CD4-positive, alpha-beta T cell treated with Interferon alpha-2 for 1 hour (primary cell): ENCODE data around the gene NRDE2.
"Not testable (repeated sequence)": the region's sequence is repeated elsewhere in the genome, so short reads cannot be mapped to it uniquely, and the experiment has no call there.

ENCODE experiments used
- DNase-seq, 2 donors: peaks; one replicate each; pipeline ENCODE4 v3.0.0-alpha.2; 2020 to 2022

The NRDE2 gene

GRCh38 chr14:90268420-90268819 is 63.3 kb downstream of the NRDE2 start:
- DNase-seq: no peak

DNA sequence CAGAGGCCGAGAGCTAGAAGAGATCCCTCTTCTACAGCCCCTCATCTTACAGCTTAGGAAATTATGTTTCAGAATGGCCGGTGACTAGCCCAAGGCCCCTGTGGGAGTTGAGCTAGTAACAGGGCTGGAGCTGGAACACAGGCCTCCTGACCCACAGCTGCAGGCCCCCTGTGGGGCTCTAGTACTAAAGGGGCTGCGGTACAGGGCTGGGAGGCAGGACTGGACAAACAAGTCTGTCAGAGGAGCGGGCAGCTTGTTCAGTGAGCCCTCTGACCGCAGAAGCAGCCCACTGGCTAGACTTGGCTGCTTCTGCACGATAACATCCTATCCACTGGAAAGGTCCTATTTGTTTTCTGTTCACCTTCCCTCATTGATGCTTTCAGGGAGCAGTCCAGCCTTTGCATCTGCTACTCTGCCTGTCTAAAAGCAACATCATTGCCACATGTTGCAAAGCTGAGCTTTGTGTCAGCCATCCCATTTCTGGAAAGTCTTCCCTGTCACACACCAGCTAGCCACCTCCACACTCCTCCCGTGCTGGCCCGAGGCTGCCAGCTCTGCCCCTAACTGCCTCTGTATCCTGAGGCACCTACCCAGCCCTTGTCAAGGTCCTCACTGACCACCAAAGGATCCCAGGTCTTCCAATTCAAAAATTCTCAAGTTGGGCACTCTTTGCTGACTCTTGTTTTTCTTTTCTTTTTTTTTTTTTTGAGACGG is 65.1 kb downstream of the NRDE2 start:
- DNase-seq: no peak

DNA sequence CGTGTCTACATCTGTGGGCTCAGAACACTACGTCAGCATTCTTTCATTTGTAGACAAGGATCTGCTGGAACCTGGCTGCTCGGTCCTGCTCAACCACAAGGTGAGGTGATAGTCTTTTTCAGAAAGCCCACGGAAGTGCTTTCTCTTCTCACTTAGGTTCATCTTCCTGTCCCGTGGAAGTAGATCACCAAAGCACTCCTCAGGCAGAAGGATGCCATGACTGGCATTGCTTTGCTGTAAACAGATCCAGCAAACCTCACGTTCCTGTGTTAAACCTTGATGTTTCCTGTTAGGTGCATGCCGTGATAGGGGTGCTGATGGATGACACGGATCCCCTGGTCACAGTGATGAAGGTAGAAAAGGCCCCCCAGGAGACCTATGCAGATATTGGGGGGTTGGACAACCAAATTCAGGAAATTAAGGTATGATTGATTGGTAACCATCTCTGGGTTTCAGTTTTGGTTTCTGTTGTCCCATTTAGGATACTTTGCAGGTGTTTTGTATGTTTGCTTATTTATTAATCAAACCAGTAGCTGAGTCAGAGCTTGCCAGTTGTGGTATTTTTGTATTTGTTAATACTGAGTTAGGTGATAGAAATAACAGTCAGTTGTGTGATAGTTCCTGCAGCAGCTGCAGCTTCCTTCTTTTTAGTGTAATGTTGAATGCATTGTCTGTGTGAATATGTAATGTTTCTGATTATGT is 67.8 kb downstream of the NRDE2 start:
- DNase-seq: no peak

DNA sequence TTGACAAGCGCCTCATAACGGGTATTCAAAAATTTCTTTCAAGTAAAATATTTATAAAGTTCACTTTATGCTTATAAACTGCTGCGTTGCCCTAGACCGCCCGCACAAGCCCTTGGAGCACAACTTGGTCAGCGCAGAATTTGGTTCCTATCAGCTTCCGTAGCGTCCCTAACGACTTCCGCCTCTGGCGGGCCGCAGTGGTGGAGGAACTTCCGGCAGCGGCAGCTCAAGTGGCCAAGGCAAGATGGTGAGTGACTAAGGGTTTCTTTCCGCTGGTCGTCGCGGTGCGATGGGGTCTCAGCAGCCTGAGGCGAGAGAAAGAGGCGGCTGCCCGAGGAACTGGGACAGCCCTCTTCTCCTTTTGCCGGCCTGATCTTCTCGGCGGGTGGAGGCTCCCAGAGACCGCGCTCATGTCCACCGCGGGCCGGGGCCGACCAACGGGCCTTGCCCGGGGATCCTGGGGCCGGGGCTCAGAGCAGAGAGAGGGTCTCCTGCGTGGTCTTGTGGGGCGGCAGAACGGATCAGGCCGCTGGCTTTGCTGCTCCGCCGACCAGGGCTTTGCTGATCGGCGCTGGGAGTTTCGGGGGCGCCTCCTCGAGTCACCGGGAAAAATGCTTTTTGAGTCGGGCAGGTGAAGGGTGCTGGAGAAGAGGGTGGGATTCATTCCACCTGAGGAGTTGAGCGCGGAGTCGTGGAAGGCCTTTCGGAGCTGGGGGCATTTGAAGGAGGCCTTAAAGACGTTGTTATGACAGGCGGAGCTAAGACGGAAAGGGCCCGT is 75.2 kb downstream of the NRDE2 start, which contains the start of gene PSMC1:
Gene PSMC1 (plus strand): TSS at position 200 of the 778 bp plus-strand sequence. CDS start 45 bp downstream, at position 245.
- DNase-seq: peak; percentile 87 to 92

DNA sequence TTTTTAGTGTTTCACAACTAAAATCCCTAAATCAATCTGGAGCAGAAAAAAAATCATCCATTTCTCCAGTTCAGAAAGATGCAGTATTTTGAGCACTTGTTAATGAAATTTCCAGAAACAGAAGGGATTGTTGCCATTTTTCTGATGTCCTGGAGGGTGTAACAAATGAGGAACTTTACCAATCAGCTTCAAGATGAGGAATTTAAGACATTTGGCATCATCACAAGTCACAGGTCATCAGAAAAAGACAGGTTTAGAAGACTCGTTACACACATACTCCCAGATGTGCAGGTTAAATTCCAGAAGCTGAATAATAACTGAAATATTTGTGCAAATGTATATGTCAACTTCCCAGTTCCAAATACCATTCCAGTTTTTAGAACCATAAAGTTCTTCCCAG is 75.9 kb downstream of the NRDE2 start:
- no peak for DNase-seq

DNA sequence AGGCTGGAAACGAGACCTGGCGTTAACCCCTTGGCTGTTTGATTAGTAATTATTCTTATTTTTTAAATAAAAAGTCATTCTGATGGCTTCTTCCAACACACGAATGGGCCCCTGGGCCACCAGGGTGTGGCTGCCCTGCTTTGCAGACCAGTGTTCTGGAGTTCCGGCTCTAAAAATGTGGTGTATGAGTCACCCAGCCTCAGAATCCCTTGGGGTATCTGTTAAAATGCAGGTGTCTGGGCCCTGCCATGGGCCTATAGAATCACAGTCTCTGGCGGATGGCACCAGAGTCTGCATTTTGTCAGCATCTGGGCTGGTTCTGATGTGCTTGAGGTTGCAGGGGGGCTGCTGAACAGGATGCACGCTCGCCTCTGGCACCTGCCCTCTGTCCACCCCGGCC is 77.9 kb downstream of the NRDE2 start:
- no peak for DNase-seq

DNA sequence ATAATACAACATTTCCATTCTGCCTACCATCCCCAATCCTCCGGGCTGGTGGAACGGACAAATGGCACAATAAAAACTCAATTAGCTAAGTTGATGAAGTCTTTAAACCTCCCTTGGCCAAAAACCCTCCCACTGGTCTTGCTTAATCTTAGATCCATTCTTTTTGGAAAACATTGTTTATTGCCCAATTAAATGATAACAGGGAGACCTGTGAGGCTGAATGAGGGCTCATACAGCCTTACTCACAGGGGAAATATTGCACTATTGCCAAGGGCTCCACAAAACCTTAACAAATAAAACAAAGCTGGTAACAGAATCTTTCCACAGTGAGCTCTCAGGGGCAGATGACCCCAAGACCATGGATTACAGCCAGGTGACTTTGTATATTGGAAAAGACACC is 83.1 kb downstream of the NRDE2 start:
- DNase-seq: no peak

DNA sequence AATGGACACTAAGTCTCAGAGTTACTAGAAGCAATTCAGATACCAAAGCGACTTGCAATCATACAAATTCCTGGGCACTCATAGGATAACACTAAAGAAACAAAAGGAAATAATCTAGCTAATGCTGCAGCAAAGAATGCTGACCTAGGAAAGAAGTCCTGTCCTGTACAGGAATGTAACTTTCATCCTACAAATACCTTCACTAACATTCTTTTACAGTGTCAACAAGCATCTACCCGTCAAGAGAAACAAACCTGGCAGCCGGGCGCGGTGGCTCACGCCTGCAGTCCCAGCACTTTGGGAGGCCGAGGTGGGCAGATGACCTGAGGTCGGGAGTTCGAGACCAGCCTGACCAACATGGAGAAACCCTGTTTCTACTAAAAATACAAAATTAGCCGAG is 84.3 kb downstream of the NRDE2 start:
- DNase-seq: not testable (repeated sequence)

GRCh38 chr14:90246936-90247335 is 84.8 kb downstream of the NRDE2 start:
- no peak for DNase-seq

DNA sequence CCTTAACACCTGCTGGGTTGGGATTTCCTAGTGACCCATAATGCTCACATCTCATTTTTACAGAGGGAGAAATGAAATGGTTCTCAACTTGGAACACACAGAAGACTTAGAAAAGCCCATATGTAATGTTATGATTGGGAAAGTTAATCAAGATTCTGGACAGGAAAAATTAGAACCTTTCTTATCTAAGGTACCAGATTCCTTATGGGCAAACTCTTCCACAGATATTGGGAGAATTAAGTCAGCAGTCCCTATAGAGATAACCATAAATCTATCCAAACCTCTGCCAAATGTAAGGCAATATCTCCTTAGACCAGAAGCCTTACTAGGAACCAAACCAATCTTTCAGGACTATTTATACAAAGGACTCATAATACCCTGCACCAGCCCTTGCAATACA is 89.3 kb downstream of the NRDE2 start:
- DNase-seq: no peak

- DNase-seq: no peak
These were observed 92.6 kb downstream of the NRDE2 start for GRCh38 chr14:90239139-90239538.

DNA sequence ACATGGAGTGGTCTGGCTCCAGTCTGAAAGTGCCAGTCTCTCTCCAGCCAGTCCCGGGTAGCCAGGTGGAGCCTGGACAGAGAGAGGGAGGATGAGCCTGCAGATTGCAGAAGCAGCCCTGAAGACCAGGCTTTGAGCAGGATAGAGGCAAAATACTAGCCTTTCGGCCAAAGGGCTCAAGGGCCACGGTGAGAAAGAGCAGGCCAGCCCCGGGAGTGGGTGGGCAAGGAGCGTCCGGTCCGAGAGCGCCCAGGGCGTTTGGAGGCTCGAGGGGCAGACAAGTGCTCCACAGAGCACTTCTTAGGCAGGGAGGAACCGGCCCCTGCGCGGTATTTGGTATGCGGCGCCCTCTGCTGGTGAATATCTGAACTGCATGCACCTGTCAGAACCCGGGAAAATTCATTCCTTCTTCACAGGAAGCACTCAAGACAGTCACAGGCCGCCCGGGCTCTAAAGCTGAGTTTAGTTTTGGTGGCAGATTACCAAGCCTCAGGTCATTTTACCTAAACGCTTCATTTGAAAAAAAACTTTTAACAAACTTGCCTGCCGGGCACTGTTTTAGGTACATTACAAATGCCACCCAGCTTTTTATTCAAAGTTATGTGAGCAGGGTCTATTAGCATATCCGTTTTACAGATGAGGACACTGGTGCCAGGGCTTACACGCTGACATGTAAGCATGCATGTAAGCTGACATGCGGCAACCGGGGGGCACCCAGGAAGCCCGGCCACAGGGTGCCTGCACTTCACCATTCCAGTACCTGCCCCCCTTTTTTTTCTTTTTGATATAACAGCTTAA is 96.4 kb downstream of the NRDE2 start:
- peak; percentile 18 to 60 for DNase-seq

GRCh38 chr14:90229942-90230341 is 101.8 kb downstream of the NRDE2 start:
- not testable (repeated sequence) for DNase-seq

DNA sequence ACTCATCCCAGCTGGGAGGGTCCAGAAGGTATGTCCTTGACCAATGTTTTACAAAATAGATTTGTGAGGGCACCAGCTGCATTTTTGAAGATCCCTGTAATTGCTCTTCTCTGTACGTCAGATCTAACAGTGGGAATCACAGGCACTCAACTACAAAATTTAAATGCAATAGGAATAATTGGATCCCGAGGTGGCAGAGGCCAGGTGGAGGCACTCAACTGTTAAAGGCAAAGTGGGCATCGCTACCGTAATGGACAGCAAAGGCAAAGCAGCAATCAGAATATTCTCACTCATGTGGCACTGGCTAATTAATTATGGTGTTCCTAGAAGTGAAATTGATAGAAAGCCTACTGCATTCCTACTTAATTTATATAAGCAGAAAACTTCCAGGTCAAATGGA is 103.3 kb downstream of the NRDE2 start:
- DNase-seq: no peak
